Karpas-422 (cell line): ENCODE results near the gene RXRA. TPM values are rescaled to one million over a fixed set of nuclear protein-coding genes. Genes with fewer than 3 reads are reported as not detected.
"Not testable (repeated sequence)": the region's sequence is repeated elsewhere in the genome, so short reads cannot be mapped to it uniquely, and the experiment has no call there.

Source experiments
- DNase-seq: peaks from one replicate; pipeline ENCODE4 v3.0.0-alpha.2; 2015
- H2AFZ ChIP-seq: fragments of 200-600 bp; sonication (generic); 2 replicates; pipeline ENCODE4 v1.6.1; 2014; ENCODE audit warnings: antibody characterized with exemption, low read length, mixed read lengths
- H3K27ac ChIP-seq: fragments of 200-600 bp; sonication (generic); 2 replicates; pipeline ENCODE4 v1.5.1; 2014; ENCODE audit warnings: mild to moderate bottlenecking, low read length, moderate library complexity
- H3K27me3 ChIP-seq: fragments of 200-600 bp; sonication (generic); 2 replicates; pipeline ENCODE4 v1.6.1; 2014; ENCODE audit warnings: low read length, mixed read lengths
- H3K36me3 ChIP-seq: fragments of 200-600 bp; sonication (generic); 2 replicates; pipeline ENCODE4 v1.6.1; 2014; ENCODE audit warnings: low read length, mixed read lengths; ENCODE audit not compliant: insufficient read depth
- H3K4me1 ChIP-seq: fragments of 200-600 bp; sonication (generic); 2 replicates; pipeline ENCODE4 v1.6.1; 2014; ENCODE audit warnings: mild to moderate bottlenecking, low read length, mixed read lengths
- H3K4me2 ChIP-seq: fragments of 200-600 bp; sonication (generic); 2 replicates; pipeline ENCODE4 v1.6.1; 2014; ENCODE audit warnings: low read length, low read depth, mild to moderate bottlenecking; ENCODE audit not compliant: poor library complexity, severe bottlenecking
- H3K4me3 ChIP-seq: fragments of 200-600 bp; sonication (generic); 2 replicates; pipeline ENCODE4 v1.5.1; 2014; ENCODE audit warnings: mild to moderate bottlenecking, antibody characterized with exemption, low read length, mixed read lengths
- H3K79me2 ChIP-seq: fragments of 200-600 bp; sonication (generic); 2 replicates; pipeline ENCODE4 v1.6.1; 2014; ENCODE audit warnings: mild to moderate bottlenecking, low read length, mixed read lengths
- H3K9ac ChIP-seq: fragments of 200-600 bp; sonication (generic); 2 replicates; pipeline ENCODE4 v1.6.0; 2014; ENCODE audit warnings: low read length
- H3K9me2 ChIP-seq: fragments of 200-600 bp; sonication (generic), shearing (Covaris generic); replicated peaks from 2 replicates; pipeline ENCODE4 v1.6.0; 2014; ENCODE audit warnings: mild to moderate bottlenecking, low read length, moderate library complexity; ENCODE audit not compliant: insufficient read depth
- H3K9me3 ChIP-seq: fragments of 300-700, 200-600 bp; sonication (generic); 2 replicates; pipeline ENCODE4 v1.6.1; 2014; ENCODE audit warnings: low read length, mixed read lengths
- H4K20me1 ChIP-seq: fragments of 200-600 bp; sonication (generic); 2 replicates; pipeline ENCODE4 v1.6.1; 2014; ENCODE audit warnings: mild to moderate bottlenecking, antibody characterized with exemption, low read length, low read depth; ENCODE audit not compliant: insufficient read depth
- total RNA-seq: library from RNA; depleted of rRNA; stranded (reverse); fragments of >200 nt; shearing (Covaris generic); gene quantifications from 2 replicates; pipeline ENCODE4 v1.2.3, GENCODE V29; 2014; ENCODE audit warnings: low replicate concordance

The RXRA gene
- total RNA-seq, 1 experiment from 2014 or later: not detected

GRCh38 chr9:134304261-134304660 lies 22.0 kb upstream of the RXRA start:
- H3K4me1 ChIP-seq: peaks cover 6% of the 10 kb centered on the region
- H3K79me2 ChIP-seq: no peaks in the 10 kb centered on the region
- no peaks in the 10 kb centered on the region for H3K36me3 ChIP-seq
- H2AFZ ChIP-seq: no peak overlapping the region
- no peaks in the 10 kb centered on the region for H3K9me3 ChIP-seq
- no peaks in the 10 kb centered on the region for H3K9me2 ChIP-seq
- H3K4me2 ChIP-seq: no peak overlapping the region
- H3K4me3 ChIP-seq: no peak overlapping the region
- DNase-seq: no peak
- no peak overlapping the region for H3K27ac ChIP-seq
- H3K9ac ChIP-seq: no peak overlapping the region
- no peaks in the 10 kb centered on the region for H3K27me3 ChIP-seq
- no peaks in the 10 kb centered on the region for H4K20me1 ChIP-seq

GRCh38 chr9:134304690-134305089 lies 21.6 kb upstream of the RXRA start:
- no peaks in the 10 kb centered on the region for H3K9me3 ChIP-seq
- no peaks in the 10 kb centered on the region for H3K27me3 ChIP-seq
- no peak overlapping the region for H2AFZ ChIP-seq
- H4K20me1 ChIP-seq: no peaks in the 10 kb centered on the region
- no peak overlapping the region for H3K4me2 ChIP-seq
- H3K79me2 ChIP-seq: no peaks in the 10 kb centered on the region
- peaks cover 6% of the 10 kb centered on the region for H3K4me1 ChIP-seq
- no peak for DNase-seq
- H3K36me3 ChIP-seq: no peaks in the 10 kb centered on the region
- no peak overlapping the region for H3K27ac ChIP-seq
- no peak overlapping the region for H3K9ac ChIP-seq
- no peak overlapping the region for H3K4me3 ChIP-seq
- no peaks in the 10 kb centered on the region for H3K9me2 ChIP-seq

GRCh38 chr9:134305533-134305932 lies 20.7 kb upstream of the RXRA start:
- Histone ChIP-seq H3K79me2 (no peaks in the 10 kb centered on the region), H3K4me1 (peaks cover 6% of the 10 kb centered on the region), H3K27ac (no peak overlapping the region), H3K9me3 (no peaks in the 10 kb centered on the region), H3K4me2 (no peak overlapping the region), H3K36me3 (no peaks in the 10 kb centered on the region), H3K4me3 (no peak overlapping the region), H4K20me1 (no peaks in the 10 kb centered on the region), H3K9me2 (no peaks in the 10 kb centered on the region), H3K27me3 (no peaks in the 10 kb centered on the region), H2AFZ (no peak overlapping the region), H3K9ac (no peak overlapping the region)
- DNase-seq: no peak

DNA sequence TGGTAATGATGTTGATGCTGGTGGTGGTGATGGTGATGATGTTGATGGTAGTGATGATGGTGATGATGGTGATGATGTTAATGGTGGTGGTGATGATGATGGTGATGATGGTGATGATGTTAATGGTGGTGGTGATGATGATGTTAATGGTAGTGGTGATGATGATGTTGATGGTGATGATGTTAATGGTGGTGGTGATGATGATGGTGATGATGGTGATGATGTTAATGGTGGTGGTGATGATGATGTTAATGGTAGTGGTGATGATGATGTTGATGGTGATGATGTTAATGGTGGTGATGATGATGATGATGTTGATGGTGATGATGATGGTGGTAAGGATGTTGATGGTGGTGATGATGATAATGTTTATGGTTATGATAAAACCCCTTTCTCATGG lies 20.2 kb upstream of the RXRA start:
- H3K36me3 ChIP-seq, H3K9ac ChIP-seq, DNase-seq: not testable (repeated sequence)

DNA sequence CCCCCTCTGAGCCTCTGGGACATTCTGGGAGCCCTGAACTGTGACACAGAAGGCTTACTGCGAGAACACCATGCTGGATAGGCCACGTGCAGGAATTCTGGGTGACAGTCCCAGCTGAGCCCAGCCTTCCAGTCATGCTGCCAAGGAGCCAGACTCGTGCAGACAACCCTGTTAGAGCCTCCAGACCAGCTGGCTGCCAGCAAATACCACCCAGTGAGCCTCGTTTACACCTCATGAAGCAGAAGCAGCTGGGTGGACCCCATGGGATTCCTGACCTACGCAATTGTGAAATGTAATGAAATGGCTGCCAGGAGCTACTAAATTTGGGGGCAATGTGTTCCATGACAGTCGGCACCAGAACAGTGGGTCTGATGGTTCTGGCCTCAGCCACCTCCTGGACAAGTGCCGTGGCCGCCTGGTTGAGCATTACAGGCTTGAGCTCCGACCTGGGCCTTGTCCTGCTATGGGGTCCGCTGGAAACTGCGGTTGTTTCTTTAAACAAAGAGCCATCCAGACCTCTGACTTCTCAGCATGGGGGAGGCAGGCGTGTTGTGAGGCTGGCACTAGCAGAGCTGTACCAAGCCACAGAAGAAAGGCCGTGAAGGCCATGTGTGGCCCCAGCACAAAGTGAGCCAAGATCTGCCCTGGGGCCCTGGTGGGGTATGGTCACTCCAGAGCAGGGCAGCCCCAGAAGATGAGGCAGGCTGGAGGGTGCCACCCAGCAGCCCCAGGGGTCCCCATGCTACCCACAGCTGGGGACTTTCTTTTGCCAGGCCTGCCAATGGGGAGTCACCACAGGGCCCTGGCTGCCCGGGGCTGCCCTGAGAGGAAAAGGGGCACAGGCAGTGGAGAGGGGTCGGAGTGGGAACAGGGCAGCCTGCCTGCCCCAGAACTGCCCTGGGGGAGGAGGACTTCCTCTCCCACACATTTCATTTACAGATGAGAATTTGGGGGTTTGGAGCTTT lies 19.3 kb upstream of the RXRA start:
- H3K9ac ChIP-seq: no peak overlapping the region
- no peak overlapping the region for H3K27ac ChIP-seq
- H3K79me2 ChIP-seq: no peaks in the 10 kb centered on the region
- H3K9me3 ChIP-seq: no peaks in the 10 kb centered on the region
- no peak for DNase-seq
- no peaks in the 10 kb centered on the region for H3K36me3 ChIP-seq
- H2AFZ ChIP-seq: no peak overlapping the region
- no peak overlapping the region for H3K4me3 ChIP-seq
- no peaks in the 10 kb centered on the region for H4K20me1 ChIP-seq
- H3K4me1 ChIP-seq: peaks cover 6% of the 10 kb centered on the region
- H3K27me3 ChIP-seq: no peaks in the 10 kb centered on the region
- H3K9me2 ChIP-seq: no peaks in the 10 kb centered on the region
- H3K4me2 ChIP-seq: no peak overlapping the region

More for the DNA sequence above, 20.2 kb upstream of the RXRA start:
- H3K4me3 ChIP-seq, H3K79me2 ChIP-seq, H3K9me2 ChIP-seq, H3K27ac ChIP-seq, H4K20me1 ChIP-seq, H3K4me1 ChIP-seq, H2AFZ ChIP-seq, H3K27me3 ChIP-seq, H3K9me3 ChIP-seq, H3K4me2 ChIP-seq: not testable (repeated sequence)

GRCh38 chr9:134307674-134308638 lies 18.3 kb upstream of the RXRA start:
- Histone ChIP-seq H3K4me3 (no peak overlapping the region), H3K9me3 (no peaks in the 10 kb centered on the region), H3K4me1 (peaks cover 6% of the 10 kb centered on the region), H2AFZ (no peak overlapping the region), H3K27me3 (no peaks in the 10 kb centered on the region), H3K79me2 (no peaks in the 10 kb centered on the region), H3K9me2 (no peaks in the 10 kb centered on the region), H4K20me1 (no peaks in the 10 kb centered on the region), H3K27ac (no peak overlapping the region), H3K9ac (no peak overlapping the region), H3K36me3 (no peaks in the 10 kb centered on the region), H3K4me2 (no peak overlapping the region)
- no peak for DNase-seq

GRCh38 chr9:134308639-134309220 lies 17.5 kb upstream of the RXRA start:
- H4K20me1 ChIP-seq, H3K9me2 ChIP-seq, DNase-seq, H3K27ac ChIP-seq, H3K4me2 ChIP-seq, H3K79me2 ChIP-seq, H3K4me3 ChIP-seq, H3K4me1 ChIP-seq, H3K27me3 ChIP-seq, H3K36me3 ChIP-seq, H3K9me3 ChIP-seq, H3K9ac ChIP-seq, H2AFZ ChIP-seq: not testable (repeated sequence)

DNA sequence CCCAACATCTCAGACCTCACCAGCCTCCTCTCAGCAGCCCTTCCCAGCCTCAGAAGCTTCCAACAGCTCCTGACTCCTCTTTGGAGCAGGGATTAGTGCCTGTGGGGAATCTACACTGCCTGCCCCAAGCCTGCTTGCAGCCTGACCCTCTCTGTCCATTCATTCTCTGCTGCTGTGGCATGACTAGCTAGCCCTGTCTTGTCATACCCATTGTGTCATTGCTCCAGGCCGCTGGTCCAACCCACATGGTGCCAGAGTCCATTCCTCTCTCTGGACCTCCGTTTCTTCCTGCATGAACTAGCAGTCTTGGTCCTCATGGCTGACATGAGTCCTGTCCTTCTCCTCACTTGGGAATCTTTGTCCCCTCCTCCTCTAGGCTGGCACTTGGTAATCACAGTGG lies 12.8 kb upstream of the RXRA start:
- H3K79me2 ChIP-seq: no peaks in the 10 kb centered on the region
- no peak overlapping the region for H3K9ac ChIP-seq
- no peaks in the 10 kb centered on the region for H4K20me1 ChIP-seq
- DNase-seq: no peak
- no peaks in the 10 kb centered on the region for H3K9me2 ChIP-seq
- H3K4me1 ChIP-seq: no peaks in the 10 kb centered on the region
- H3K27me3 ChIP-seq: no peaks in the 10 kb centered on the region
- H3K4me2 ChIP-seq: no peak overlapping the region
- H3K4me3 ChIP-seq: no peak overlapping the region
- H3K9me3 ChIP-seq: no peaks in the 10 kb centered on the region
- H3K27ac ChIP-seq: no peak overlapping the region
- H3K36me3 ChIP-seq: no peaks in the 10 kb centered on the region
- H2AFZ ChIP-seq: no peak overlapping the region
